Pulmonary artery endothelial cell (primary cell): ENCODE data around the gene GALNTL6. TPM values are rescaled to one million over a fixed set of nuclear protein-coding genes. Genes with fewer than 3 reads are reported as not detected.

Experiments used
- DNase-seq: peaks from one replicate; pipeline ENCODE4 v3.0.0-alpha.2; 2011; ENCODE audit warnings: low read depth, low spot score
- total RNA-seq: library from RNA; depleted of rRNA; stranded (reverse); fragments of >200 nt; gene quantifications from 2 replicates; pipeline ENCODE4 v1.2.3, GENCODE V29; 2014

GALNTL6 gene
- total RNA-seq, 1 donor from 2014 or later: not detected

GRCh38 chr4:171993247-171993646 lies 180.0 kb downstream of the GALNTL6 start:
- DNase-seq: no peak

GRCh38 chr4:172007889-172008288 lies 194.7 kb downstream of the GALNTL6 start:
- no peak for DNase-seq

GRCh38 chr4:172009446-172010230 lies 196.4 kb downstream of the GALNTL6 start:
- DNase-seq: no peak

- no peak for DNase-seq
These were observed 198.0 kb downstream of the GALNTL6 start for GRCh38 chr4:172011196-172011595.

- DNase-seq: no peak
These were observed 205.2 kb downstream of the GALNTL6 start for GRCh38 chr4:172018358-172018757.

- DNase-seq: no peak
These were observed 222.4 kb downstream of the GALNTL6 start for GRCh38 chr4:172035562-172035961.

- no peak for DNase-seq
These were observed 227.6 kb downstream of the GALNTL6 start for GRCh38 chr4:172040766-172041165.

- no peak for DNase-seq
These were observed 229.5 kb downstream of the GALNTL6 start for GRCh38 chr4:172042714-172043114.

GRCh38 chr4:172045981-172046380 lies 232.8 kb downstream of the GALNTL6 start:
- DNase-seq: no peak

GRCh38 chr4:172048666-172049065 lies 235.5 kb downstream of the GALNTL6 start:
- DNase-seq: no peak

- no peak for DNase-seq
These were observed 237.7 kb downstream of the GALNTL6 start for GRCh38 chr4:172050911-172051310.

GRCh38 chr4:172055046-172055445 lies 241.8 kb downstream of the GALNTL6 start:
- no peak for DNase-seq

GRCh38 chr4:172055498-172055897 lies 242.3 kb downstream of the GALNTL6 start:
- no peak for DNase-seq

GRCh38 chr4:172061204-172061603 lies 248.0 kb downstream of the GALNTL6 start:
- DNase-seq: no peak

GRCh38 chr4:172068506-172068905 lies 255.3 kb downstream of the GALNTL6 start:
- no peak for DNase-seq

GRCh38 chr4:172073590-172073989 lies 260.4 kb downstream of the GALNTL6 start:
- no peak for DNase-seq

- no peak for DNase-seq
These were observed 270.1 kb downstream of the GALNTL6 start for GRCh38 chr4:172083272-172083671.

- DNase-seq: no peak
These were observed 275.4 kb downstream of the GALNTL6 start for GRCh38 chr4:172088556-172088955.

GRCh38 chr4:172095161-172095560 lies 282.0 kb downstream of the GALNTL6 start:
- no peak for DNase-seq

- DNase-seq: no peak
These were observed 283.6 kb downstream of the GALNTL6 start for GRCh38 chr4:172096786-172097185.

- no peak for DNase-seq
These were observed 286.2 kb downstream of the GALNTL6 start for GRCh38 chr4:172099376-172099775.

GRCh38 chr4:172103456-172103855 lies 290.3 kb downstream of the GALNTL6 start:
- no peak for DNase-seq

- no peak for DNase-seq
These were observed 291.3 kb downstream of the GALNTL6 start for GRCh38 chr4:172104539-172104938.
